Ectodermal cell (in vitro differentiated cells): ENCODE data around the gene INPP5A.

Source experiments
- H3K27ac ChIP-seq: 2 replicates; pipeline ENCODE4 v1.7.0; 2013; ENCODE audit warnings: mild to moderate bottlenecking, low read depth, low read length; ENCODE audit not compliant: insufficient read depth, poor library complexity, severe bottlenecking
- H3K27me3 ChIP-seq: 2 replicates; pipeline ENCODE4 v1.7.0; 2013; ENCODE audit warnings: mild to moderate bottlenecking, low read length; ENCODE audit not compliant: insufficient read depth, control insufficient read depth, poor library complexity, severe bottlenecking
- H3K36me3 ChIP-seq: one replicate; pipeline ENCODE4 v1.7.0; 2013; ENCODE audit warnings: low read length; ENCODE audit not compliant: control insufficient read depth, insufficient read depth
- H3K4me1 ChIP-seq: one replicate; pipeline ENCODE4 v1.7.0; 2013; ENCODE audit warnings: low read length; ENCODE audit not compliant: control insufficient read depth, insufficient read depth
- H3K4me3 ChIP-seq: 2 replicates; pipeline ENCODE4 v1.7.0; 2013; ENCODE audit warnings: low read depth, low read length, control low read depth; ENCODE audit not compliant: insufficient read depth
- H3K9me3 ChIP-seq: 2 replicates; pipeline ENCODE4 v1.7.0; 2013; ENCODE audit warnings: mild to moderate bottlenecking, low read length, moderate library complexity; ENCODE audit not compliant: control insufficient read depth
- WGBS, 2 experiments: methylation state at CpG; one replicate each; pipeline ENCODE4 v1.1.7; 2013; ENCODE audit warnings: missing lambda C conversion rate in 2 of 2; 5-methylcytosine and 5-hydroxymethylcytosine counted together

Gene INPP5A

GRCh38 chr10:132599732-132600131 is 62.1 kb downstream of the INPP5A start:
- Histone ChIP-seq H3K36me3 (no peaks in the 10 kb centered on the region), H3K4me3 (no peak overlapping the region), H3K4me1 (no peaks in the 10 kb centered on the region), H3K27me3 (no peaks in the 10 kb centered on the region), H3K27ac (no peak overlapping the region), H3K9me3 (no peaks in the 10 kb centered on the region)
- WGBS, 2 experiments, result 97% methylated on average over 3 of the region's 3 CpGs

- Histone ChIP-seq H3K9me3 (no peaks in the 10 kb centered on the region), H3K27ac (no peak overlapping the region), H3K36me3 (no peaks in the 10 kb centered on the region), H3K27me3 (no peaks in the 10 kb centered on the region), H3K4me3 (no peak overlapping the region), H3K4me1 (no peaks in the 10 kb centered on the region)
- WGBS, 2 experiments, result 89 to 93% methylated on average over 3 of the region's 3 CpGs
These were observed 62.8 kb downstream of the INPP5A start for GRCh38 chr10:132600416-132600815.

- H3K27ac ChIP-seq, result no peak overlapping the region
- H3K36me3 ChIP-seq, result no peaks in the 10 kb centered on the region
- WGBS, 2 experiments, result 88 to 90% methylated on average over 1 of the region's 1 CpG
- no peak overlapping the region for H3K4me3 ChIP-seq
- no peaks in the 10 kb centered on the region for H3K27me3 ChIP-seq
- H3K9me3 ChIP-seq, result no peaks in the 10 kb centered on the region
- no peaks in the 10 kb centered on the region for H3K4me1 ChIP-seq
These were observed 64.0 kb downstream of the INPP5A start for GRCh38 chr10:132601567-132601966.

- no peaks in the 10 kb centered on the region for H3K36me3 ChIP-seq
- 69% methylated on average over 6 of the region's 6 CpGs for WGBS, 2 experiments
- no peak overlapping the region for H3K27ac ChIP-seq
- H3K4me3 ChIP-seq, result no peak overlapping the region
- H3K4me1 ChIP-seq, result peaks cover 6% of the 10 kb centered on the region
- no peaks in the 10 kb centered on the region for H3K27me3 ChIP-seq
- H3K9me3 ChIP-seq, result no peaks in the 10 kb centered on the region
These were observed 65.0 kb downstream of the INPP5A start for GRCh38 chr10:132602614-132603013.

- Histone ChIP-seq H3K9me3 (no peaks in the 10 kb centered on the region), H3K27me3 (no peaks in the 10 kb centered on the region), H3K27ac (no peak overlapping the region), H3K4me3 (no peak overlapping the region), H3K36me3 (no peaks in the 10 kb centered on the region), H3K4me1 (peaks cover 6% of the 10 kb centered on the region)
- WGBS, 2 experiments, result 93 to 95% methylated on average over 29 of the region's 30 CpGs
These were observed 66.4 kb downstream of the INPP5A start for GRCh38 chr10:132603851-132604533.

GRCh38 chr10:132604686-132605085 is 67.1 kb downstream of the INPP5A start:
- 90 to 91% methylated on average over 3 of the region's 3 CpGs for WGBS, 2 experiments
- Histone ChIP-seq H3K27me3 (no peaks in the 10 kb centered on the region), H3K4me1 (peaks cover 6% of the 10 kb centered on the region), H3K36me3 (no peaks in the 10 kb centered on the region), H3K27ac (no peak overlapping the region), H3K4me3 (no peak overlapping the region), H3K9me3 (no peaks in the 10 kb centered on the region)

- no peaks in the 10 kb centered on the region for H3K36me3 ChIP-seq
- H3K4me3 ChIP-seq, result no peak overlapping the region
- H3K27ac ChIP-seq, result no peak overlapping the region
- no peaks in the 10 kb centered on the region for H3K27me3 ChIP-seq
- peaks cover 6% of the 10 kb centered on the region for H3K4me1 ChIP-seq
- WGBS, 2 experiments, result 87 to 89% methylated on average over 8 of the region's 8 CpGs
- H3K9me3 ChIP-seq, result no peaks in the 10 kb centered on the region
These were observed 67.8 kb downstream of the INPP5A start for GRCh38 chr10:132605390-132605789.

GRCh38 chr10:132606031-132606491 is 68.5 kb downstream of the INPP5A start:
- Histone ChIP-seq H3K4me3 (no peak overlapping the region), H3K36me3 (no peaks in the 10 kb centered on the region), H3K9me3 (no peaks in the 10 kb centered on the region), H3K4me1 (peaks cover 6% of the 10 kb centered on the region), H3K27ac (no peak overlapping the region), H3K27me3 (no peaks in the 10 kb centered on the region)
- 93 to 94% methylated on average over 28 of the region's 28 CpGs for WGBS, 2 experiments

- no peak overlapping the region for H3K27ac ChIP-seq
These were observed 69.1 kb downstream of the INPP5A start for GRCh38 chr10:132606536-132607316.

GRCh38 chr10:132607491-132607890 is 69.9 kb downstream of the INPP5A start:
- H3K9me3 ChIP-seq, result no peaks in the 10 kb centered on the region
- no peaks in the 10 kb centered on the region for H3K27me3 ChIP-seq
- WGBS, 2 experiments, result 89 to 92% methylated on average over 20 of the region's 20 CpGs
- H3K4me3 ChIP-seq, result no peak overlapping the region
- H3K36me3 ChIP-seq, result no peaks in the 10 kb centered on the region
- peaks cover 6% of the 10 kb centered on the region for H3K4me1 ChIP-seq
- H3K27ac ChIP-seq, result no peak overlapping the region

More at GRCh38 chr10:132606536-132607316, 69.1 kb downstream of the INPP5A start:
- H3K4me1 ChIP-seq, result peaks cover 6% of the 10 kb centered on the region
- 90 to 91% methylated on average over 40 of the region's 40 CpGs for WGBS, 2 experiments
- no peaks in the 10 kb centered on the region for H3K27me3 ChIP-seq
- H3K36me3 ChIP-seq, result no peaks in the 10 kb centered on the region
- no peaks in the 10 kb centered on the region for H3K9me3 ChIP-seq
- H3K4me3 ChIP-seq, result no peak overlapping the region
